Measurements from ENCODE around the gene FBXO44.

Gene FBXO44

GRCh38 chr1:11650331-11650991 lies 4.2 kb upstream of the FBXO44 start (continued):
- peak; percentile 32; the same call in 1 of the 2 replicates for TF ChIP-seq SCRT1 (tag by site-specific recombination; IDR thresholded peaks at IDR 0.05; ENCODE audit: borderline replicate concordance)
- TF ChIP-seq TSHZ1 (tag by site-specific recombination; IDR thresholded peaks at IDR 0.05; ENCODE audit: borderline replicate concordance) = peak; percentile 20; the same call in 1 of the 2 replicates
- 0 out of 2 replicates have a peak, but pooled peaks have one; percentile 62 for TF ChIP-seq HOXC10 (CRISPR knock-in tag; IDR thresholded peaks at IDR 0.05)
- TF ChIP-seq REPIN1 (tag by site-specific recombination; IDR thresholded peaks at IDR 0.05; ENCODE audit: low read depth) = peak; percentile 36; the same call in 1 of the 2 replicates
- 0 out of 2 replicates have a peak, but pooled peaks have one; percentile 26 for TF ChIP-seq ZBTB48 (tag by site-specific recombination; IDR thresholded peaks at IDR 0.05)
- TF ChIP-seq ZBTB8A (tag by site-specific recombination; IDR thresholded peaks at IDR 0.05) = peak; percentile 87
- TF ChIP-seq ZBTB7A (tag by site-specific recombination; IDR thresholded peaks at IDR 0.05; ENCODE audit: low read depth) = peak; percentile 95
- TF ChIP-seq PRDM6 (tag by site-specific recombination; IDR thresholded peaks at IDR 0.05) = no peak
- peak; percentile 99 for TF ChIP-seq ZIC2 (tag by site-specific recombination; IDR thresholded peaks at IDR 0.05)
- peak; percentile 74 for TF ChIP-seq PRDM4 (tag by site-specific recombination; IDR thresholded peaks at IDR 0.05)
- TF ChIP-seq ZNF140 (tag by site-specific recombination; IDR thresholded peaks at IDR 0.05) = no peak
- TF ChIP-seq ZNF692 (tag by site-specific recombination; IDR thresholded peaks at IDR 0.05) = peak; percentile 71; the same call in 1 of the 2 replicates
- peak; percentile 74 for TF ChIP-seq GLIS2 (tag by site-specific recombination; IDR thresholded peaks at IDR 0.05)
- peak; percentile 84 for TF ChIP-seq ZNF639 (tag by site-specific recombination; IDR thresholded peaks at IDR 0.05)
- peak; percentile 61; the same call in 1 of the 2 replicates for TF ChIP-seq ZFP69B (tag by site-specific recombination; IDR thresholded peaks at IDR 0.05)
- TF ChIP-seq ZNF791 (tag by site-specific recombination; IDR thresholded peaks at IDR 0.05) = no peak
- TF ChIP-seq ZNF398 (tag by site-specific recombination; IDR thresholded peaks at IDR 0.05) = 0 out of 2 replicates have a peak, but pooled peaks have one; percentile 9
- no peak for TF ChIP-seq ZNF473 (tag by site-specific recombination; IDR thresholded peaks at IDR 0.05)
- TF ChIP-seq ZNF664 (tag by site-specific recombination; IDR thresholded peaks at IDR 0.05) = no peak
- peak; percentile 94 for TF ChIP-seq ZSCAN5A (tag by site-specific recombination; IDR thresholded peaks at IDR 0.05)
- 0 out of 2 replicates have a peak, but pooled peaks have one; percentile 8 for TF ChIP-seq ZNF624 (tag by site-specific recombination; IDR thresholded peaks at IDR 0.05)
- TF ChIP-seq ZNF184 (tag by site-specific recombination; IDR thresholded peaks at IDR 0.05) = peak; percentile 79; the same call in 1 of the 2 replicates
- TF ChIP-seq ZNF394 (tag by site-specific recombination; IDR thresholded peaks at IDR 0.05; ENCODE audit: borderline replicate concordance) = peak; percentile 42; the same call in 1 of the 2 replicates
